ENCODE results near the gene KCNT2.

DNA sequence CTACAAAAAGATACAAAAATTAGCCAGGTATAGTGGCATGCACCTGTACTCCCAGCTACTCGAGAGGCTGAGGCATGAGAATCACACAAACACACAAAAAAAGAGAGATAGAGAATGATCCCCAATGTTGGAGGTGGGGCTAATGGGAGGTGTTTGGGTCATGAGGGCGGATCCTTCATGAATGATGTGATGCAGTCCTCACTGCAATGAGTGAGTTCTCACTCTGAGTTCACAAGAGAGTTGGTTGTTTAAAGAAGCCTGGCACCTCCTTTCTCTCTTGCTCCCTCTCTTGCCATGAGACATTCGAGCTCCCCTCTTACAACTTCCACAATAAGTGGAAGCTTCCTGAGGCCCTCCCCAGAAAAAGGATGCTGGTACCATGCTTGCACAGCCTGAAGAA, 17.3 kb downstream of the KCNT2 start:
- TF ChIP-seq, protein P1, sequence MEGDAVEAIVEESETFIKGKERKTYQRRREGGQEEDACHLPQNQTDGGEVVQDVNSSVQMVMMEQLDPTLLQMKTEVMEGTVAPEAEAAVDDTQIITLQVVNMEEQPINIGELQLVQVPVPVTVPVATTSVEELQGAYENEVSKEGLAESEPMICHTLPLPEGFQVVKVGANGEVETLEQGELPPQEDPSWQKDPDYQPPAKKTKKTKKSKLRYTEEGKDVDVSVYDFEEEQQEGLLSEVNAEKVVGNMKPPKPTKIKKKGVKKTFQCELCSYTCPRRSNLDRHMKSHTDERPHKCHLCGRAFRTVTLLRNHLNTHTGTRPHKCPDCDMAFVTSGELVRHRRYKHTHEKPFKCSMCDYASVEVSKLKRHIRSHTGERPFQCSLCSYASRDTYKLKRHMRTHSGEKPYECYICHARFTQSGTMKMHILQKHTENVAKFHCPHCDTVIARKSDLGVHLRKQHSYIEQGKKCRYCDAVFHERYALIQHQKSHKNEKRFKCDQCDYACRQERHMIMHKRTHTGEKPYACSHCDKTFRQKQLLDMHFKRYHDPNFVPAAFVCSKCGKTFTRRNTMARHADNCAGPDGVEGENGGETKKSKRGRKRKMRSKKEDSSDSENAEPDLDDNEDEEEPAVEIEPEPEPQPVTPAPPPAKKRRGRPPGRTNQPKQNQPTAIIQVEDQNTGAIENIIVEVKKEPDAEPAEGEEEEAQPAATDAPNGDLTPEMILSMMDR (IDR thresholded peaks at IDR 0.05; ENCODE audit: low read depth, low read length, missing input control), result no peak
- TF ChIP-seq, protein P2, sequence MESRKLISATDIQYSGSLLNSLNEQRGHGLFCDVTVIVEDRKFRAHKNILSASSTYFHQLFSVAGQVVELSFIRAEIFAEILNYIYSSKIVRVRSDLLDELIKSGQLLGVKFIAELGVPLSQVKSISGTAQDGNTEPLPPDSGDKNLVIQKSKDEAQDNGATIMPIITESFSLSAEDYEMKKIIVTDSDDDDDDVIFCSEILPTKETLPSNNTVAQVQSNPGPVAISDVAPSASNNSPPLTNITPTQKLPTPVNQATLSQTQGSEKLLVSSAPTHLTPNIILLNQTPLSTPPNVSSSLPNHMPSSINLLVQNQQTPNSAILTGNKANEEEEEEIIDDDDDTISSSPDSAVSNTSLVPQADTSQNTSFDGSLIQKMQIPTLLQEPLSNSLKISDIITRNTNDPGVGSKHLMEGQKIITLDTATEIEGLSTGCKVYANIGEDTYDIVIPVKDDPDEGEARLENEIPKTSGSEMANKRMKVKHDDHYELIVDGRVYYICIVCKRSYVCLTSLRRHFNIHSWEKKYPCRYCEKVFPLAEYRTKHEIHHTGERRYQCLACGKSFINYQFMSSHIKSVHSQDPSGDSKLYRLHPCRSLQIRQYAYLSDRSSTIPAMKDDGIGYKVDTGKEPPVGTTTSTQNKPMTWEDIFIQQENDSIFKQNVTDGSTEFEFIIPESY (IDR thresholded peaks at IDR 0.05), result no peak
- TF ChIP-seq, protein P3, sequence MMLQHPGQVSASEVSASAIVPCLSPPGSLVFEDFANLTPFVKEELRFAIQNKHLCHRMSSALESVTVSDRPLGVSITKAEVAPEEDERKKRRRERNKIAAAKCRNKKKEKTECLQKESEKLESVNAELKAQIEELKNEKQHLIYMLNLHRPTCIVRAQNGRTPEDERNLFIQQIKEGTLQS (IDR thresholded peaks at IDR 0.05), result no peak
- TF ChIP-seq RAD21 (IDR thresholded peaks at IDR 0.05), result no peak
- TF ChIP-seq, protein P4, sequence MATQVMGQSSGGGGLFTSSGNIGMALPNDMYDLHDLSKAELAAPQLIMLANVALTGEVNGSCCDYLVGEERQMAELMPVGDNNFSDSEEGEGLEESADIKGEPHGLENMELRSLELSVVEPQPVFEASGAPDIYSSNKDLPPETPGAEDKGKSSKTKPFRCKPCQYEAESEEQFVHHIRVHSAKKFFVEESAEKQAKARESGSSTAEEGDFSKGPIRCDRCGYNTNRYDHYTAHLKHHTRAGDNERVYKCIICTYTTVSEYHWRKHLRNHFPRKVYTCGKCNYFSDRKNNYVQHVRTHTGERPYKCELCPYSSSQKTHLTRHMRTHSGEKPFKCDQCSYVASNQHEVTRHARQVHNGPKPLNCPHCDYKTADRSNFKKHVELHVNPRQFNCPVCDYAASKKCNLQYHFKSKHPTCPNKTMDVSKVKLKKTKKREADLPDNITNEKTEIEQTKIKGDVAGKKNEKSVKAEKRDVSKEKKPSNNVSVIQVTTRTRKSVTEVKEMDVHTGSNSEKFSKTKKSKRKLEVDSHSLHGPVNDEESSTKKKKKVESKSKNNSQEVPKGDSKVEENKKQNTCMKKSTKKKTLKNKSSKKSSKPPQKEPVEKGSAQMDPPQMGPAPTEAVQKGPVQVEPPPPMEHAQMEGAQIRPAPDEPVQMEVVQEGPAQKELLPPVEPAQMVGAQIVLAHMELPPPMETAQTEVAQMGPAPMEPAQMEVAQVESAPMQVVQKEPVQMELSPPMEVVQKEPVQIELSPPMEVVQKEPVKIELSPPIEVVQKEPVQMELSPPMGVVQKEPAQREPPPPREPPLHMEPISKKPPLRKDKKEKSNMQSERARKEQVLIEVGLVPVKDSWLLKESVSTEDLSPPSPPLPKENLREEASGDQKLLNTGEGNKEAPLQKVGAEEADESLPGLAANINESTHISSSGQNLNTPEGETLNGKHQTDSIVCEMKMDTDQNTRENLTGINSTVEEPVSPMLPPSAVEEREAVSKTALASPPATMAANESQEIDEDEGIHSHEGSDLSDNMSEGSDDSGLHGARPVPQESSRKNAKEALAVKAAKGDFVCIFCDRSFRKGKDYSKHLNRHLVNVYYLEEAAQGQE (IDR thresholded peaks at IDR 0.05), result no peak
- no peak for TF ChIP-seq TAF1 (conservative IDR thresholded peaks at IDR 0.05)
- no peak for TF ChIP-seq JUND (IDR thresholded peaks at IDR 0.05)
- no peak for TF ChIP-seq NR2F2 (IDR thresholded peaks at IDR 0.05)
- TF ChIP-seq GABPA (IDR thresholded peaks at IDR 0.05 in 1 of 2, conservative IDR thresholded peaks at IDR 0.05 in 1 of 2), result no peak
- TF ChIP-seq YY1 (IDR thresholded peaks at IDR 0.05), result no peak
- TF ChIP-seq HNF4G (IDR thresholded peaks at IDR 0.05), result no peak
- TF ChIP-seq RXRA (IDR thresholded peaks at IDR 0.05), result no peak

Data from liver (tissue), 3 donors.